H1 (cell line): ENCODE data around the gene TTC23. TPM values are rescaled to one million over a fixed set of nuclear protein-coding genes. Genes with fewer than 3 reads are reported as not detected.

Experiments used
- HDAC2 ChIP-seq, 2 experiments: fragments of 300-600 bp in 1 of 2; sonication (generic) in 1 of 2; IDR thresholded peaks; 2 replicates each; pipeline ENCODE4 v1.6.1; 2011 to 2012; ENCODE audit warnings: low read depth in 2 of 2, low read length in 2 of 2, mild to moderate bottlenecking in 2 of 2, moderate library complexity in 2 of 2, borderline replicate concordance in 1 of 2, inconsistent platforms in 1 of 2
- HDAC6 ChIP-seq: IDR thresholded peaks from one replicate; pipeline ENCODE4 v1.7.1; 2012; ENCODE audit warnings: low read depth, mild to moderate bottlenecking, inconsistent platforms, low read length, moderate library complexity
- SIRT6 ChIP-seq: IDR thresholded peaks from one replicate; pipeline ENCODE4 v1.7.1; 2012; ENCODE audit warnings: low read length, inconsistent platforms
- polyA plus RNA-seq, 7 experiments: library from polyadenylated mRNA; depleted of rRNA in 3 of 7; stranded (reverse) in 5 of 7; unstranded in 2 of 7; fragments of >200 nt in 5 of 7; fragments of 200-250 nt in 2 of 7; gene quantifications; 1 replicate in 5 of 7; 2 replicates in 1 of 7; 4 replicates in 1 of 7; pipeline versions ENCODE4 v1.2.1 to v1.2.3, GENCODE V29; 2011 to 2013; ENCODE audit warnings: missing spikeins in 2 of 7, mixed read lengths in 2 of 7
- total RNA-seq: library from RNA; stranded (reverse); fragmentation: NEBNext Ultra II Directional; extraction: Animal tissue kit (Norgen Biotek cat#: 25700); gene quantifications from 2 replicates; pipeline ENCODE4 v1.2.1, GENCODE V29; 2021

The TTC23 gene
- total and polyA plus RNA-seq, 2 of the 8 experiments (the other 6 are each of a cell fraction or from before 2014, with no cell fraction given): 4.8 to 23.0 TPM

- TF ChIP-seq HDAC2 (IDR thresholded peaks at IDR 0.05; ENCODE audit: borderline replicate concordance in 1 of 2, low read depth in 2 of 2, low read length in 2 of 2) (no peak), HDAC6 (no peak), SIRT6 (no peak)
Observed at GRCh38 chr15:99142562-99142961, 106.8 kb downstream of the TTC23 start (continued).
